A204.1 (cell line): ENCODE results near the gene KRCC1.

Experiments
- FAIRE-seq: peaks from 2 replicates; lab custom pipeline; 2012; peaks lifted over from hg19 to GRCh38; lab: Jason Lieb, UNC

The KRCC1 gene

GRCh38 chr2:88055371-88056128 is at the start of gene KRCC1:
Gene KRCC1, minus strand, starts transcription at chr2:88055783. Its CDS starts 27,220 bp downstream, at chr2:88028563.
- FAIRE-seq: no peak

GRCh38 chr2:88100489-88100858 is 44.9 kb upstream of the KRCC1 start:
- no peak for FAIRE-seq

GRCh38 chr2:88099798-88100488 is 44.4 kb upstream of the KRCC1 start:
- no peak for FAIRE-seq

- FAIRE-seq: no peak
Measured at GRCh38 chr2:88098558-88098900, 42.9 kb upstream of the KRCC1 start.

GRCh38 chr2:88097891-88098557 is 42.4 kb upstream of the KRCC1 start:
- no peak for FAIRE-seq

- no peak for FAIRE-seq
Measured at GRCh38 chr2:88097192-88097591, 41.6 kb upstream of the KRCC1 start.

GRCh38 chr2:88096708-88097107 is 41.1 kb upstream of the KRCC1 start:
- no peak for FAIRE-seq

- no peak for FAIRE-seq
Measured at GRCh38 chr2:88095022-88095421, 39.4 kb upstream of the KRCC1 start.

GRCh38 chr2:88092773-88093172 is 37.2 kb upstream of the KRCC1 start:
- FAIRE-seq: no peak

- FAIRE-seq: no peak
Measured at GRCh38 chr2:88091943-88092342, 36.4 kb upstream of the KRCC1 start.

GRCh38 chr2:88090446-88091283 is 35.1 kb upstream of the KRCC1 start:
- no peak for FAIRE-seq

- FAIRE-seq: no peak
Measured at GRCh38 chr2:88088999-88089398, 33.4 kb upstream of the KRCC1 start.

- no peak for FAIRE-seq
Measured at GRCh38 chr2:88087763-88088162, 32.2 kb upstream of the KRCC1 start.

- no peak for FAIRE-seq
Measured at GRCh38 chr2:88087073-88087472, 31.5 kb upstream of the KRCC1 start.

- FAIRE-seq: no peak
Measured at GRCh38 chr2:88086401-88086800, 30.8 kb upstream of the KRCC1 start.

- no peak for FAIRE-seq
Measured at GRCh38 chr2:88085602-88086001, 30.0 kb upstream of the KRCC1 start.

- FAIRE-seq: no peak
Measured at GRCh38 chr2:88085099-88085498, 29.5 kb upstream of the KRCC1 start.

- no peak for FAIRE-seq
Measured at GRCh38 chr2:88082781-88083180, 27.2 kb upstream of the KRCC1 start.

GRCh38 chr2:88081924-88082608 is 26.5 kb upstream of the KRCC1 start:
- no peak for FAIRE-seq

- no peak for FAIRE-seq
Measured at GRCh38 chr2:88080545-88080944, 25.0 kb upstream of the KRCC1 start.

- no peak for FAIRE-seq
Measured at GRCh38 chr2:88078643-88079172, 23.1 kb upstream of the KRCC1 start.

- FAIRE-seq: no peak
Measured at GRCh38 chr2:88077080-88077479, 21.5 kb upstream of the KRCC1 start.
